Esophagus muscularis mucosa (tissue), 3 donors: ENCODE results near the gene BBIP1.

Source experiments
- CTCF ChIP-seq, 3 experiments: fragments of 200-600 bp in 2 of 3; fragments of 450-650 bp in 1 of 3; sonication (generic) in 2 of 3; IDR thresholded peaks; one replicate each; pipeline ENCODE4 v1.5.1; 2017 to 2019; ENCODE audit warnings: antibody characterized with exemption in 3 of 3, mild to moderate bottlenecking in 2 of 3, moderate library complexity in 1 of 3
- POLR2A ChIP-seq: fragments of 450-650 bp; IDR thresholded peaks from one replicate; pipeline ENCODE4 v1.6.1; 2017; ENCODE audit warnings: antibody characterized with exemption, moderate library complexity, mild to moderate bottlenecking, low read depth
- POLR2AphosphoS5 ChIP-seq, 2 donors: sonication (generic); formaldehyde crosslinking; IDR thresholded peaks; one replicate each; pipeline ENCODE4 v1.6.1; 2017; ENCODE audit warnings: antibody characterized with exemption in 2 of 2

- no peak for TF ChIP-seq CTCF (IDR thresholded peaks at IDR 0.05)
- TF ChIP-seq POLR2AphosphoS5 (IDR thresholded peaks at IDR 0.05) = no peak
- no peak for TF ChIP-seq POLR2A
Measured at GRCh38 chr10:110865809-110866482, 53.0 kb downstream of the BBIP1 start.
